ENCODE results near the gene TRAPPC4.

The TRAPPC4 gene

DNA sequence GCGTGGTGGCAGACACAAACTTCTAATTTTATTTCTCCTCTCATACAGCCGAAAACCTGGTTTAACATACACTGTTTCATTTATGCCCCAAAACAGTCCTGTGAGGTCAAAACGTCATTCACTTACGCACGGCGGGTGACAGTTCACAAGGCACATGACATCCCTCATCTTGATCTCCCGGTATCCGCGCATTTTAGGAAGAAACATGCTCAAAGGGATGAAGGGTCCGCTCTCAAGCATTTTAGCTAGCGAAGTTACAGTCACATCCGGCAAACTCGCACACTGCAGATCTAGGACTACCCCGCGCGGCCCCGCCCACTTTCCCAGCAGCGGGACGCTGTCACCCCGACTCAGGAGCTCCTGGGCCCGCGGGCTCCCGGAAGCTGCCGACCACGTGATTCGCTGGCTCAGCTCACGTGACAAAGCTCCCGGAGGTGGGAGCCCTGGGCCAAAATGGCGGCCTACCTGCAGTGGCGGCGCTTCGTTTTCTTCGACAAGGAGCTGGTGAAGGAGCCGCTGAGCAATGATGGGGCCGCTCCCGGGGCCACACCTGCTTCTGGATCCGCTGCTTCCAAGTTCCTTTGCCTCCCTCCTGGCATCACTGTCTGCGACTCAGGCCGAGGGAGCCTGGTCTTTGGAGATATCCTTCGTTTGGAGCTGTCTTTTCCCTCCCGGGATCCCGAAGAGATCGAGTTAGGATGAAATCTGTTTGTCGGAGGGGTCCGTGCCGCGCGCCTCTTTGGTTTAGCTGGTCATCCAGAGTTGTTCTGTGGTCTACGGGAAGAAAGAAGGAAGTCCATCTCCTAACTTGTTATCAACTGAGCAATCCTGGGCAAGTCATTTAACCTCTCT, 49.0 kb downstream of the TRAPPC4 start, which contains the start of gene VPS11:
TSS of gene VPS11 (plus strand) at position 448 of the 852 bp plus-strand sequence. CDS start at position 454, 6 bp downstream.
- DNase-seq (ENCODE audit: low read depth in 2 of 2), result peak; percentile 91 to 98

All from stimulated activated CD4-positive, alpha-beta T cell treated with anti-CD3 and anti-CD28 coated beads, Interleukin-12 subunit alpha, Interleukin-12 subunit beta, amount 100 ng/mL, for 24 hours (primary cell).